ENCODE measurements around the gene FLYWCH2.
A peak's percentile ranks its signal among the peaks of the same experiment; 100 is the strongest.

Gene FLYWCH2

GRCh38 chr16:2884041-2884451 lies 1.0 kb downstream of the FLYWCH2 start:
- no peak for DNase-seq

GRCh38 chr16:2894231-2894630 lies 11.2 kb downstream of the FLYWCH2 start:
- no peak for DNase-seq

GRCh38 chr16:2895813-2896212 lies 12.8 kb downstream of the FLYWCH2 start:
- DNase-seq = no peak

GRCh38 chr16:2896480-2897010 lies 13.5 kb downstream of the FLYWCH2 start:
- DNase-seq = no peak

GRCh38 chr16:2897110-2897509 lies 14.1 kb downstream of the FLYWCH2 start:
- no peak for DNase-seq

GRCh38 chr16:2898831-2899563 lies 16.0 kb downstream of the FLYWCH2 start:
- DNase-seq = no peak

GRCh38 chr16:2899564-2900072 lies 16.6 kb downstream of the FLYWCH2 start:
- no peak for DNase-seq

GRCh38 chr16:2900526-2901075 lies 17.6 kb downstream of the FLYWCH2 start:
- DNase-seq = no peak

- DNase-seq = no peak
Observed at GRCh38 chr16:2902337-2903130, 19.5 kb downstream of the FLYWCH2 start.

GRCh38 chr16:2904100-2904921 lies 21.3 kb downstream of the FLYWCH2 start:
- peak; percentile 82 for DNase-seq

- no peak for DNase-seq
Observed at GRCh38 chr16:2904922-2905240, 21.9 kb downstream of the FLYWCH2 start.

- DNase-seq = peak; percentile 95
Observed at GRCh38 chr16:2905241-2905987, 22.4 kb downstream of the FLYWCH2 start.

- no peak for DNase-seq
Observed at GRCh38 chr16:2905988-2906387, 23.0 kb downstream of the FLYWCH2 start.

GRCh38 chr16:2907084-2907753 lies 24.2 kb downstream of the FLYWCH2 start:
- DNase-seq = peak; percentile 71

- DNase-seq = no peak
Observed at GRCh38 chr16:2910441-2910969, 27.5 kb downstream of the FLYWCH2 start.

GRCh38 chr16:2911638-2912329 lies 28.8 kb downstream of the FLYWCH2 start, which contains the start of gene FLYWCH1:
Gene FLYWCH1 (plus strand): TSS chr16:2911931. CDS start chr16:2929686, 17,755 bp downstream.
- peak; percentile 98 for DNase-seq

- DNase-seq = peak; percentile 15
Observed at GRCh38 chr16:2912330-2913199, 29.6 kb downstream of the FLYWCH2 start.

- DNase-seq = no peak
Observed at GRCh38 chr16:2913603-2914002, 30.6 kb downstream of the FLYWCH2 start.

- DNase-seq = no peak
Observed at GRCh38 chr16:2914233-2914632, 31.2 kb downstream of the FLYWCH2 start.

Data from CD4-positive, alpha-beta T cell treated with Interleukin-12 subunit alpha and Interleukin-12 subunit beta, for 1 hour (primary cell).